ENCODE measurements around the gene MTF2. TPM values are rescaled to one million over a fixed set of nuclear protein-coding genes. Genes with fewer than 3 reads are reported as not detected.

Gene MTF2
- total and polyA plus RNA-seq, 12 donors = 3.9 to 14.0 (median 8.3) TPM

DNA sequence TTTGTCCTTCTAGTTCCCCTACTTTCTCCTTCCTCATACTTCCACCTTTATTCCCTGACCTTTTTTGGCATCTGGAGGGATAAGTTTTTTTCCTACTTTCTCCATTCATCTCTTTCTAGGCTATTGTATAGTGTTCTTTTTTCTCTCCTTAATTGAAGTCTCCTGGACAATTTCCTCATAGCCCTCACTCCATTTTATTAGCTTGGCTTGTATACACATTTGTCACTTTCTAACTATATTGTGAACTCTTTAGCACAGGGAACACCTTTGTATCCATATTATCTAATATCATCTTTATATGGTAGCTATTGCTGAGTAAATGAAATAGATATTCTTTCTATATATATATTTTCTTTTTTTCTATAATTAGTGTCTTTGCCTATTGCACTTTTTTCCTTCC is 53.6 kb downstream of the MTF2 start:
- Histone ChIP-seq H3K36me3 (peaks cover 0 to 89% (median 14%) of the 10 kb centered on the region in 9 donors), H3K4me3 (no peak overlapping the region), H3K4me1 (peaks cover 0 to 9% (median 0%) of the 10 kb centered on the region in 9 donors), H3K9me3 (no peaks in the 10 kb centered on the region), H3K27me3 (no peaks in the 10 kb centered on the region), H3K27ac (no peak overlapping the region)
- ATAC-seq (no peak), DNase-seq (no peak)
- TF ChIP-seq, protein P1, sequence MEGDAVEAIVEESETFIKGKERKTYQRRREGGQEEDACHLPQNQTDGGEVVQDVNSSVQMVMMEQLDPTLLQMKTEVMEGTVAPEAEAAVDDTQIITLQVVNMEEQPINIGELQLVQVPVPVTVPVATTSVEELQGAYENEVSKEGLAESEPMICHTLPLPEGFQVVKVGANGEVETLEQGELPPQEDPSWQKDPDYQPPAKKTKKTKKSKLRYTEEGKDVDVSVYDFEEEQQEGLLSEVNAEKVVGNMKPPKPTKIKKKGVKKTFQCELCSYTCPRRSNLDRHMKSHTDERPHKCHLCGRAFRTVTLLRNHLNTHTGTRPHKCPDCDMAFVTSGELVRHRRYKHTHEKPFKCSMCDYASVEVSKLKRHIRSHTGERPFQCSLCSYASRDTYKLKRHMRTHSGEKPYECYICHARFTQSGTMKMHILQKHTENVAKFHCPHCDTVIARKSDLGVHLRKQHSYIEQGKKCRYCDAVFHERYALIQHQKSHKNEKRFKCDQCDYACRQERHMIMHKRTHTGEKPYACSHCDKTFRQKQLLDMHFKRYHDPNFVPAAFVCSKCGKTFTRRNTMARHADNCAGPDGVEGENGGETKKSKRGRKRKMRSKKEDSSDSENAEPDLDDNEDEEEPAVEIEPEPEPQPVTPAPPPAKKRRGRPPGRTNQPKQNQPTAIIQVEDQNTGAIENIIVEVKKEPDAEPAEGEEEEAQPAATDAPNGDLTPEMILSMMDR (IDR thresholded peaks at IDR 0.05) = no peak
- intact Hi-C loops (cut with DNase I) = no loop called here

DNA sequence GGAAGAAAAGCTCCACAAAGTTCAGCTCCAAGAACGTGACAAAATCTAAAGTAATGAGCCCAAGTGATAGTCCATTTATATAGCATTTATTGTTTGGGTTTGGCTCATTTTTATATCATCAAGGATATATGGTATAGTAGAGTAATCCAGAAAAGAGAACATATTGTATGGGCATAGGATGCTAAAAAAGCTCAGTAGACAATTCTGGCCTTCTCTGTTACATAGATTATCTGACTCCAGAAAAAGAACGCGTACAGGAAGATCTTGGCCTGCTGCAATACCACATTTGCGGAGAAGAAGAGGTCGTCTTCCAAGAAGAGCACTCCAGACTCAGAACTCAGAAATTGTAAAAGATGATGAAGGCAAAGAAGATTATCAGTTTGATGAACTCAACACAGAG is 57.4 kb downstream of the MTF2 start:
- H3K4me1 ChIP-seq = no peaks in the 10 kb centered on the region
- intact Hi-C loops (cut with DNase I) = no loop called here
- H3K4me3 ChIP-seq = no peak overlapping the region
- H3K27me3 ChIP-seq = no peaks in the 10 kb centered on the region
- TF ChIP-seq, protein P1 (IDR thresholded peaks at IDR 0.05) = no peak
- WGBS, 2 donors = 92 to 94% methylated on average over 5 of the region's 5 CpGs
- no peak for ATAC-seq
- H3K9me3 ChIP-seq = no peaks in the 10 kb centered on the region
- no peak for DNase-seq
- H3K36me3 ChIP-seq = peaks cover 0 to 95% (median 14%) of the 10 kb centered on the region in 9 donors
- H3K27ac ChIP-seq = no peak overlapping the region

DNA sequence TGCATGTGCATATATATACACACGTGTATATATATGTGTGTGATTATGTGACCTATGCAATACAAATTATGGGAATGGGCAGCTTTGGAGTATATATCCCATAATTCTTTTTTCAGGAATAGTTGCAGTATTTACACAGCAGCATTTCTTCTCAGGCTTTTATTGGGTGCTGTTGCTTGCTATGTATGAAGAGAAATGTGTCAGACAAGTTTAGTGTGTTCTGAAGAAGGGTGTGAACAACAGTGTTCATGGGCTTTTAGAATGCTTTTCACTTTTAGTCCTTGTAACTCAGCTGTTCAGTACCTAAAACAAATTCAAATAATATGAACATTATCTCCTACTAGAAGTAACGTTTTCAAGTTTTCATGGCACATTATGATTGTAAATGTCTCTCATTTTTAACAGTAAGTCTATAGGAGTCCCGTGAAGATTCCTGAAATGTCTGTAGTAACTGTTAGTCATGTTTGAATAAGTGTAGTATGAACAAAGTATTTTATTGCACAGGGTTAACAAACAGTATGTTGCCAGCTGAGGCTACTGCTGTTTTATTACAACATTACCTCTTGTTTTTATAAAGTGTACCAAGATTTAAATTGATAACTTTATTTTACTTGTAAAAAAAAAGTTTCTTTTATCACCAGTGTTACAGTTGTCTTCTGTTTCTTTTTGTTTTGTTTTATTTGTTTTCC is 58.7 kb downstream of the MTF2 start:
- H3K27ac ChIP-seq = no peak overlapping the region
- intact Hi-C loops (cut with DNase I) = no loop called here
- TF ChIP-seq, protein P1 (IDR thresholded peaks at IDR 0.05) = no peak
- ATAC-seq = no peak
- 63% methylated on average over 3 of the region's 3 CpGs for WGBS, 2 donors
- H3K36me3 ChIP-seq = peaks cover 0 to 88% (median 14%) of the 10 kb centered on the region in 9 donors
- H3K9me3 ChIP-seq = no peaks in the 10 kb centered on the region
- no peaks in the 10 kb centered on the region for H3K4me1 ChIP-seq
- DNase-seq = no peak
- H3K4me3 ChIP-seq = no peak overlapping the region
- no peaks in the 10 kb centered on the region for H3K27me3 ChIP-seq

DNA sequence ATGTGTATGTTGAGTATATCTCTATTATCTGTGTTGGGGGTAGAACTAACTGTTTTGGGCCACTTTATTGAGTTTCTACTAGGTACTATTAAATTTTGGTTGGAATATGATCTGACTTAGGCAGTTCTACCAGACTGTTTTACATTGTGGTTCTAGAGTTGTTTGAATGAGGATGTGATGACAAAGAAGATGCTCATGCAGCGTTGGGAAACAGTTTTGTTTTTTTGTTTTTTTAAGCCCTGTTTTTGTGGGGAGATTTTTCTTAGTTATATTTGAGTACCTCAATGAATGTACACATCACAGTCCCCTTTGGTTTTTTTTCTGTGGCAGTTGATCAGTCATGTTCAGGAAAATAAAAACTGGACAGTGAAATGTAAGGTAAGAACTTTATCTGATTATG is 61.0 kb downstream of the MTF2 start:
- TF ChIP-seq, protein P1 (IDR thresholded peaks at IDR 0.05) = no peak
- Histone ChIP-seq H3K4me1 (no peaks in the 10 kb centered on the region), H3K36me3 (peaks cover 0 to 64% (median 12%) of the 10 kb centered on the region in 9 donors), H3K27me3 (no peaks in the 10 kb centered on the region), H3K27ac (no peak overlapping the region), H3K9me3 (no peaks in the 10 kb centered on the region), H3K4me3 (no peak overlapping the region)
- DNase-seq (no peak), ATAC-seq (no peak)
- 83 to 88% methylated on average over 1 of the region's 1 CpG for WGBS, 2 donors
- intact Hi-C loops (cut with DNase I) = no loop called here

All from heart right ventricle (tissue), 16 donors.